DOHH2 (cell line): Measurements from ENCODE around the gene ORAI3.
A peak's percentile ranks its signal among the peaks of the same experiment; 100 is the strongest.

Source experiments
- H3F3A ChIP-seq: fragments of 200-600 bp; sonication (generic), shearing (Covaris generic); 2 replicates; pipeline ENCODE4 v1.6.0; 2016; ENCODE audit warnings: antibody characterized with exemption, mild to moderate bottlenecking; ENCODE audit not compliant: control insufficient read depth, insufficient read depth
- H3K27ac ChIP-seq: fragments of 200-600 bp; sonication (generic); 2 replicates; pipeline ENCODE4 v1.5.1; 2014; ENCODE audit warnings: low read depth, mild to moderate bottlenecking, low read length, moderate library complexity
- H3K27me3 ChIP-seq: fragments of 200-600 bp; sonication (generic); 2 replicates; pipeline ENCODE4 v1.6.1; 2014; ENCODE audit warnings: mild to moderate bottlenecking, low read length, mixed read lengths; ENCODE audit not compliant: control insufficient read depth
- H3K36me3 ChIP-seq: fragments of 200-600 bp; sonication (generic); 2 replicates; pipeline ENCODE4 v1.6.1; 2014; ENCODE audit warnings: mild to moderate bottlenecking, low read length, moderate library complexity, mixed read lengths; ENCODE audit not compliant: control insufficient read depth
- H3K4me1 ChIP-seq: fragments of 200-600 bp; sonication (generic); 2 replicates; pipeline ENCODE4 v1.6.1; 2014; ENCODE audit warnings: mild to moderate bottlenecking, low read length, mixed read lengths; ENCODE audit not compliant: control insufficient read depth
- H3K4me2 ChIP-seq: fragments of 200-600 bp; sonication (generic); 2 replicates; pipeline ENCODE4 v1.6.0; 2014; ENCODE audit warnings: mild to moderate bottlenecking, low read length, moderate library complexity
- H3K4me3 ChIP-seq: fragments of 200-600 bp; sonication (generic); 2 replicates; pipeline ENCODE4 v1.5.1; 2014; ENCODE audit warnings: mild to moderate bottlenecking, low read length, mixed read lengths
- H3K79me2 ChIP-seq: fragments of 200-600 bp; sonication (generic); 2 replicates; pipeline ENCODE4 v1.6.1; 2014; ENCODE audit warnings: mild to moderate bottlenecking, low read length, mixed read lengths; ENCODE audit not compliant: control insufficient read depth
- H3K9me2 ChIP-seq: fragments of 200-600 bp; sonication (generic); replicated peaks from 2 replicates; pipeline ENCODE4 v1.6.1; 2014; ENCODE audit warnings: mild to moderate bottlenecking, low read length, mixed read lengths; ENCODE audit not compliant: control insufficient read depth
- H3K9me3 ChIP-seq: fragments of 200-600 bp; sonication (generic); 2 replicates; pipeline ENCODE4 v1.6.1; 2014; ENCODE audit warnings: antibody characterized with exemption, low read length, mixed read lengths; ENCODE audit not compliant: control insufficient read depth, insufficient read depth
- H4K20me1 ChIP-seq: fragments of 200-600 bp; sonication (generic); 2 replicates; pipeline ENCODE4 v1.6.0; 2014; ENCODE audit warnings: low read depth, mild to moderate bottlenecking, antibody characterized with exemption, low read length, moderate library complexity; ENCODE audit not compliant: control insufficient read depth, insufficient read depth
- EZH2phosphoT487 ChIP-seq: fragments of 200-600 bp; sonication (generic); IDR thresholded peaks from 2 replicates; pipeline ENCODE4 v1.6.1; 2017; ENCODE audit warnings: borderline replicate concordance, mild to moderate bottlenecking, antibody characterized with exemption, low read length, moderate library complexity, mixed read lengths
- TF ChIP-seq, protein P1 (sequence below): fragments of 200-600 bp; sonication (generic); IDR thresholded peaks from one replicate; pipeline ENCODE4 v1.5.1; 2014; ENCODE audit warnings: antibody characterized with exemption, mild to moderate bottlenecking, low read depth, low read length; ENCODE audit not compliant: poor library complexity, severe bottlenecking

The ORAI3 gene

GRCh38 chr16:30957456-30958174 is 8.7 kb downstream of the ORAI3 start, which contains the start of gene SETD1A:
Gene SETD1A, plus strand, starts transcription at chr16:30957754. Its CDS starts 978 bp downstream, at chr16:30958732.
- peak within 1 kb of the TSS; percentile 89 for H3K4me3 ChIP-seq
- no peaks in the 10 kb centered on the region for H3K27me3 ChIP-seq
- H3F3A ChIP-seq: peaks cover 10% of the 10 kb centered on the region
- TF ChIP-seq, protein P1, sequence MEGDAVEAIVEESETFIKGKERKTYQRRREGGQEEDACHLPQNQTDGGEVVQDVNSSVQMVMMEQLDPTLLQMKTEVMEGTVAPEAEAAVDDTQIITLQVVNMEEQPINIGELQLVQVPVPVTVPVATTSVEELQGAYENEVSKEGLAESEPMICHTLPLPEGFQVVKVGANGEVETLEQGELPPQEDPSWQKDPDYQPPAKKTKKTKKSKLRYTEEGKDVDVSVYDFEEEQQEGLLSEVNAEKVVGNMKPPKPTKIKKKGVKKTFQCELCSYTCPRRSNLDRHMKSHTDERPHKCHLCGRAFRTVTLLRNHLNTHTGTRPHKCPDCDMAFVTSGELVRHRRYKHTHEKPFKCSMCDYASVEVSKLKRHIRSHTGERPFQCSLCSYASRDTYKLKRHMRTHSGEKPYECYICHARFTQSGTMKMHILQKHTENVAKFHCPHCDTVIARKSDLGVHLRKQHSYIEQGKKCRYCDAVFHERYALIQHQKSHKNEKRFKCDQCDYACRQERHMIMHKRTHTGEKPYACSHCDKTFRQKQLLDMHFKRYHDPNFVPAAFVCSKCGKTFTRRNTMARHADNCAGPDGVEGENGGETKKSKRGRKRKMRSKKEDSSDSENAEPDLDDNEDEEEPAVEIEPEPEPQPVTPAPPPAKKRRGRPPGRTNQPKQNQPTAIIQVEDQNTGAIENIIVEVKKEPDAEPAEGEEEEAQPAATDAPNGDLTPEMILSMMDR: no peak
- TF ChIP-seq EZH2phosphoT487: no peak
- H3K36me3 ChIP-seq: peaks cover 45% of the 10 kb centered on the region
- peak within 1 kb of the TSS; percentile 86 for H3K4me2 ChIP-seq
- H4K20me1 ChIP-seq: peaks cover 3% of the 10 kb centered on the region; the same call in 1 of the 2 replicates
- peaks cover 37% of the 10 kb centered on the region for H3K79me2 ChIP-seq
- H3K27ac ChIP-seq: peak within 1 kb of the TSS; percentile 91
- H3K9me3 ChIP-seq: no peaks in the 10 kb centered on the region
- H3K4me1 ChIP-seq: peaks cover 31% of the 10 kb centered on the region
- no peaks in the 10 kb centered on the region for H3K9me2 ChIP-seq

DNA sequence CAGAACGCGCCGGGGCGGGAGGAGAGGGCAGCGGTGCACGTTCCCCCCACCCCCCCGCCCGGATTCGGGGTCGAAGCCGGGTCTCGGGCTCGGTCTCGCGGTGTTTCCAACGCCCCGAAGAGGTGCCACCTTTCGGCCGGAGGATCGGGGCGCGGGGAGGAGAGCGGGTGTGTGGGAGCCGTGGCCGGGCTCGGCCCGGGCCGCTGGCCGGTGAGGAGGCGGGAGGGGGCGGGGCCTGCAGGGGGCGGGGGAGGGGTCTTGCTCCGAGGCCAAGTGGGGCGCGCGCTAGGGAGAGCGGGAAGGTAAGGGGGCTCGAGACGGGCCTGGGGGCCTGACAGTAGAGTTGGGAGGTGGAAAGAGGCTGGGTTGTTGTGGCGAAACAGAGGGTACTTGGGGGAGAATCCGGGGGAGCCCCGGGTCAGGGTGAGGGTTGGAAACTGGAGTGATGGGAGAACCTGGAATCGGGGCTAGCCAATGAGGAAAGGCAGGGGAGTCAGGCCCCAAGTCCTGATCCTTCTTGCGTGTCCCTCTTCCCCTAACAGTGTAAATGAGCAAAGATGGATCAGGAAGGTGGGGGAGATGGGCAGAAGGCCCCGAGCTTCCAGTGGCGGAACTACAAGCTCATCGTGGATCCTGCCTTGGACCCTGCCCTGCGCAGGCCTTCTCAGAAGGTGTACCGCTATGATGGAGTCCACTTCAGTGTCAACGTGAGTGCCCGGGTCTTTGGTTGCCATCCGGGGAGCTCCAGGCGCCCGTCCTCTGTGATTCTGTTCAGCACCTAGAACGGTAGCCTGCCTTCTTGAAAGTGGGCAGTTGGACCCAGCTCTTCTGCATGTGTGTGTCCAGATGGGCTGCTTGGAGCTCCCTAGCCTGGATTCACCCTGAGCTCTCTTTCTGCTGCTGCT is 9.6 kb downstream of the ORAI3 start:
- peaks cover 10% of the 10 kb centered on the region for H3F3A ChIP-seq
- peaks cover 41% of the 10 kb centered on the region for H3K79me2 ChIP-seq
- TF ChIP-seq, protein P1: no peak
- no peak for TF ChIP-seq EZH2phosphoT487
- peaks cover 54% of the 10 kb centered on the region for H3K36me3 ChIP-seq
- H3K4me3 ChIP-seq: peak overlapping the region; percentile 89
- no peaks in the 10 kb centered on the region for H3K9me3 ChIP-seq
- no peak overlapping the region for H3K27ac ChIP-seq
- peaks cover 3% of the 10 kb centered on the region; the same call in 1 of the 2 replicates for H4K20me1 ChIP-seq
- H3K27me3 ChIP-seq: no peaks in the 10 kb centered on the region
- peaks cover 28% of the 10 kb centered on the region for H3K4me1 ChIP-seq
- H3K9me2 ChIP-seq: no peaks in the 10 kb centered on the region
- peak overlapping the region; percentile 63 for H3K4me2 ChIP-seq

- H3K36me3 ChIP-seq: peaks cover 77% of the 10 kb centered on the region
- H3K4me1 ChIP-seq: peaks cover 17% of the 10 kb centered on the region
- H3K9me3 ChIP-seq: no peaks in the 10 kb centered on the region
These were observed 12.5 kb downstream of the ORAI3 start for GRCh38 chr16:30961384-30961783.

More at GRCh38 chr16:30961384-30961783, 12.5 kb downstream of the ORAI3 start:
- H4K20me1 ChIP-seq: peaks cover 3% of the 10 kb centered on the region; the same call in 1 of the 2 replicates
- H3K4me3 ChIP-seq: no peak overlapping the region
- no peak overlapping the region for H3K27ac ChIP-seq
- peaks cover 38% of the 10 kb centered on the region for H3K79me2 ChIP-seq
- no peaks in the 10 kb centered on the region for H3K27me3 ChIP-seq
- no peaks in the 10 kb centered on the region for H3K9me2 ChIP-seq
- TF ChIP-seq EZH2phosphoT487: no peak
- TF ChIP-seq, protein P1: no peak
- no peak overlapping the region for H3K4me2 ChIP-seq
- H3F3A ChIP-seq: peaks cover under 1% of the 10 kb centered on the region
